Activated CD4-positive, alpha-beta T cell treated with anti-CD3 and anti-CD28 coated beads, Interleukin-2, amount 50 U/mL, for 1 hour (primary cell): ENCODE data around the gene ASTN2.

Experiments
- DNase-seq: peaks from one replicate; pipeline ENCODE4 v3.0.0-alpha.2; 2020

Gene ASTN2

DNA sequence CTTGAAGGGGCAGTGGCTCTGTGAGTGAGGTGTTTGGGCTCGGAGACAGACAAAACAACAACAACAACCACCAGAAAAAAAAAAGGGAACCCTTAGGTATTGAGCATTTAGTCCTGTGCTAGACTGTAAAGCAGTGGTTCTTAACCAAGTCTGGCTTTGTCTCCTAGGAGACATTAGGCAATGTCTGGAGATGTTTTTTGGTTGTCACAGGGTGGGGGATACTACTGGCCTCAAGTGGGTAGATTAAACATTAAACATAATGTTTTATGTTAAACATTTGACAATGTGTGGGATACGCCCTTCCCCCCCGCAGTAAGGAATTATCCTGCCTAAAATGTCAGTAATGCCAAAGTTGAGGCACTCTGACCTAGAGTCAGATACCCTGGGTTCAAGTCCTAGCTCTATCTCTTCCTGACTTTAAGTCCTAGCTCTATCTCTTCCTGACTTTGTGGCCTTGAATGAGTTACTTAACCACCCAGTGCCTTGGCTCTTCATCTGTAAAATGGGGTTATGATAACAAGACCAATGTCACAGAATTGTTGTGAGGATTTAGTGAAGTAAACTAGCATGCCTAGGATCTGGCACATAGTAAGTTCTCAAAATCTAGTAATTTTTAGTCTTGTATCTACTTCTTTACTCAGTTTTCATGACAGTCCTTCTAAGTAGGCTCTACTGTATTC, 725.9 kb downstream of the ASTN2 start:
- no peak for DNase-seq

DNA sequence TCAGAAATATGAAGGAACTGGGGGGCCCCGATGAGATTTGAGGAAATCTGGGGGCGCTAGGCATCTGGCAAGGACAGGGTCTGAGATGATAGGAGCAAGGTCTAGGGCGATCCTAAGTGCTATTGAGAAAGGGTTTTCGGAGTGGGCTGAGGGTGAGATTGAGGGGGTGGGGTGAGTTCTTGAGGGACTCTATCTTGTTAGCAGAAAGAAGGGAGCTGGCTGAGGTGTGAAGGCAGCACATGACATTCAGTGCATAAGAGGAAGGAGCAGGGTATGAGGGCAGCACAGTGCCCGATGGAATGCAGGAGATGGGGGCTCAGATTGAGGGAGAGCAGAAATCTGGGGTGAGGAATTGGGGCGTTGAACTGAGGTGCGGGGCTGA, 727.1 kb downstream of the ASTN2 start:
- no peak for DNase-seq

DNA sequence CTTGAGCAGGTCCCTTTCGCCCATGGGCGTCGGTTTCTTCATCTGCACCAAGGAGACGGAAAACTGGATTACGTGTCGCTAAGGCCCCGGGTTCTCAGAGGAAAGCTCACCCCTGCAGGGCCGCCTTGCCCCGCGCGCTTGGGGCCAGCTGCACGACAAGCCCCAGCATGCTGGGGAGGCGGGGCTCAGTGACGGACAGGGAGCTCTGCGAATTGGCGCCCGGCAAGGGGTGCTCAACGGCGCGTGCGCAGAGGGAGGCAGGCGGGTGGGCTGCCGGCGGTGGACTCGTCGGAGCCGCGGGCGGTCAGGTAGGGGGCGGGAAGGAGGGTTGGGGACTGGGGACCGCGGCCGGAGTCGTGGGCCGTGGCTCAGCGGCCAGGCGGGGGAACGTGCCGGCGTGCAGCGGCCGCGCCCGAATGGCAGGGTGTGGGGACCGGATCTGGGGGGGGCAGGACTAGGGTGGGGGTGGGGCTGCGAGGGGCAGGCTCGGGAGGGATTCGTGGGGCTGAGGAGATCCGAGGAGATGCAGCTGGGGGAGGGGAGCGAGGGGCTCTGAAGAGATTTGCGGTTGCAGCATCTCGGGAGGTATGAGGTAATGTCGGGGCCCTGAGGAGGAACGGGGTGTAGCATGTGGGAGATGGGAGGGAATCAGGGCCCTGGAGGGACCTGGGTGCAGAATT, 727.6 kb downstream of the ASTN2 start, which contains the start of gene TRIM32:
Gene TRIM32, plus strand, starts transcription at position 232 of the 680 bp plus-strand sequence. CDS start 10,438 bp downstream, outside the sequence.
- DNase-seq: peak; percentile 91

DNA sequence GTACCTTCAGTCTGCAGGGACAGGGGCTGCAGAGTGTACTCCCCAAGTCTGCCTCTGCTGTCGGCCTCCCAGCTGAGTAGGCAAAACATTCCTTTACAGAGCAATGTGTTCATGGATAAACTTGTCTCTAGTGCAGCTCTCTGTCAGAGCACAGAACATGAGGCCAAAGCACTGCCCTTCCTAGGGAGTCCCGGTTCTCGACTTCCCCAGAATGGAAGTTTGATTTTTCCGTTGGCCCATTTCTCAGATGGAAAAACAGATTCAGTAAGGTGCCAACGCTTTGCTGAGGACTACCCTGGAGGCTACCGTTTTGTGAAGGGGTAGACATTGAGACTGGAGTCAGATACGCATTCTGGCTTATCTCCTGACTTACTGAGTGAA, 728.2 kb downstream of the ASTN2 start:
- no peak for DNase-seq

DNA sequence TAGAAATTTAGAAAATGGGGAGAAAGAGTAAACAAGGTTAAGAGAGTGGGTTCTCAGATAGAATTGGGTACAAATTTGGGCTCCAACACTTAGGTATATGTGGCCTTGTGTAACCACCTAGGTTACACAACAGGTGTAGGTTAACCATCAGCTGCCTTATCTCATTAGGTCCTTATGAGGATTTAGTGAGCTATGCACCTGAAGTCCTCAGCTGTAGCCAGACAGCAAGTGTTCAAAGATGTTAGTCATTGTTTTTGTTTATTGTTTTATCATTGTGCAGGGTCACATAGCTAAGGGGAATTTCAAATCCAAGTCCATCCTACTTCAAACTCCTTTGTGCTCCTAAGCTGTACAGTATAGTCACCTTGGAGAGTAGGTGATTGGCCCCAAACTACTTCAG, 728.7 kb downstream of the ASTN2 start:
- no peak for DNase-seq

DNA sequence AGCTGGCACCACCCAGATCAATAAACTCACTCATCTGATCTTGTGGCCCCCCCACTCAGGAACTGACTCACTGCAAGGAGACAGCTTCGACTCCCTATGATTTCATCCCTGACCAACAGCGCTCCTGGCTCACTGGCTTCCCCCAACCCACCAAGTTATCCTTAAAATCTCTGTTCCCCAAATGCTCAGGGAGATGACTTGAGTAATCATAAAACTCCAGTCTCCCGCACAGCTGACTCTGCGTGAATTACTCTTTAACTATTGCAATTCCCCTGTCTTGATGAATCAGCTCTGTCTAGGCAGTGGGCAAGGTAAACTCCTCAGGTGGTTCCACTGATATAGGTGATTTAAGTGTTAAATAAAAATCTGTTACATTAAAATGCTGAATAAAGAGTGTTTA, 729.7 kb downstream of the ASTN2 start:
- no peak for DNase-seq

DNA sequence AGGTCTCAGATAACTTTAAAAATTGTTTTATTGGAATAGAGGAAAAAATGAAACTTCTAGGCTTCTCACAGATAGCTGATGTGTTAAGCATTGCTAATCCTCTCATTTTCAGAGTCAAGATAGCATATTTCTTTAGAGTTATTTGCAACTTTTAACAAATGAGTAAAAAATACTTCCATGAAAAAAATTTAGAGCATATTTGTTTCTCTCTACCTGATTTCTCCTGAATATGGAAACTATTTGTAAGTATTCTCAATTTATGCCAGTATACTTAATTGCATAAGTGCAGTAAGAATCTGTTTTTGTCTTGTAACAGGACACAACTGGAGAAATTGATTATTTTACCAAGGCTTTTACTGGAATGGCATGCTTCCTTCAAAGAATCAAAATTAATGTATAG, 731.3 kb downstream of the ASTN2 start:
- DNase-seq: no peak

DNA sequence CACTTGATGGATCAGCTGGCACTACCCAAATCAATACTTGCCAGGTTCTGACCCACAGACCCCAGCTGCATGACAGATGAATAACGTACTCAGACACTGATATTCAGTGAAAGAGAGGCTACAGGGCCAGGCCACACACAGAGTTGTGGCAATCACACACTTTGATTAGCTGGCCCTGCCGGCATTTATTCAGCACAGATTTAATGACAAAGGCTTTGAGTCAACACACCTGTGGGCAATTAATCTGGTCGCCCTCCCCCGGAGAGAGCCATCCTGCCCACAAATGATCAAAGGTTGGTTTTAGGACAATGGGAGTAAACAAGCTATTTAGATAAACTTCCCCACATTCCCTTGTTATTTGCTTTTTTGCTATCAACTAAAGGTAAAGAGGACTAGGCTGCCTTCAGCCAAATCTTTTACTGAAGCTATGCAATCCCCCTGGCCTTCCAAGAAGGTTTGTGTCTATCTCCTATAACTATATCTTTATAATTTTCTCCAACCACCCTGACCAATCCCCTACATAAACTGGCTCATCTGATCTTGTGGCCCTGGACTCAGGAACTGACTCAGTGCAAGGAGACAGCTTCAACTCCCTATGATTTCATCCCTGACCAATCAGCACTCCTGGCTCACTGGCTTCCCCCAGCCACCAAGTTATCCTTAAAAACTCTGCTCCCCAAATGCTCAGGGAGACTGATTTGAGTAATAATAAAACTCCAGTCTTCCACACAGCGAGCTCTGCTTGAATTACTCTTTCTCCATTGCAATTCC, 740.5 kb downstream of the ASTN2 start:
- no peak for DNase-seq

DNA sequence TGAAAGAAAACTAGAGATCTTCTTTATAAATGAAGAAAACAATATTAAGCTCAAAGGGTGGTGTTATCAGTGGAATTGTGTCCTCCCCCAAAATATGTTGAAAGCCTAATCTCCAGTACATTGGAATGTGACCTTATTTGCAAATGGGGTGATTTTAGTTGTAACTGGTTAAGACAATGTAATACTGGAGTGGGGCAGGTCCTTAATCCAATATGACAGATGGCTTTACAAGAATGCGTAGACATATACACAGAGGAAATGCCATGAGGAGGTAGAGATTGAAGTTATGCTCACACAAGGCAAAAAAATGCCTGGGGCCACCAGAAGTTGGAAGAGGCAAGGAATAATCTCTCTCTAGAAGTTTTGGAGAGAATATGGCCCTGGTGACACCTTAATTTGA, 741.5 kb downstream of the ASTN2 start:
- DNase-seq: no peak

DNA sequence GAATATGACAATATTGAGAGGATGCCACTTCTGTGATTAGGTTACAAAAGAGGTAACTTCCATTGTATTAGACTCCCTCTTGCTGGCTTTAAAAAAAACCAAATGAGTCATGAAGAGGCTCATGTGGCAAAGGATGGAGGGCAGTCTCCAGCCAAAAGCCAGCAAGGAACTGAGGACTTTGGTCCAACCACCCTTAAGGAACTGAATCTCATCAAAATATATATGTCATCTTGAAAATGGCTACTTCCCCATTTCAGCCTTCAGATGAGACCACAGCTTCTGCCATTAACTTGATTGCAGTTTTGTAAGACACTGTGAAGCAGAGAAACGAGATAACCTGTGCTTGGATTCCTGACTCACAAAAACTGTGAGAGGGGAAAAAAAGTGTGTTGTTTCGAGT, 743.3 kb downstream of the ASTN2 start:
- no peak for DNase-seq

DNA sequence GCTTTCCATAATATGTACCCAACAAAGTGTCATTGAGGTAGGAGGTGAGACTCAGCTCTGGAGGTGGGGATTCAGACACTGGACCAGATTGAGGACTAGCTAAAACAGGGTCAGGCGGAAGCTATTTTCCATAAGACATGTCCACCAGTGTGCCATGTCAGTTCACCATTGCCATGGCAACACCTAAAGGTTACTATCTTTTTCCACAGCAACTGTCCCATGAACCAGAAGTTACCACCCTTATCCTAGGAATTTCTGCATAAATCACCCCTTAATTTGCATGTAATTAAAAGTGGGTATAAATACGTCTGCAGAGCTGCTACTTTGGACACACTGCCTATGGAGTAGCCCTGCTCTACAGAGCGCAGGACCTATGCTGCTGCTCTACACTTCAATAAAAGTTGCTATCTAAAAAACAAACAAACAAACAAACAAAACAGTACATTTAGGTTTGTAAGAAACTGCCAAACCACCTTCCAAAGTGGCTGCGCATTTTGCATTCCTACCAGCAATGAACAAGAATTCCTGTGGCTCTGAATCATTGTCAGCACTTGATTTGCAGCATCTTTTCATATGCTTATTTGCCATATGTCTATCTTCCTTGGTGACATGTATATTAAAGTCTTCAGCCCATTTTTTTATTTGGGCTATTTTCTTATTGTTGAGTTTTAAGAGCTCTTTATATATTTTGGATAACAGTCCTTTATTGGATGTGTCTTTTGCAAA, 745.7 kb downstream of the ASTN2 start:
- DNase-seq: no peak

DNA sequence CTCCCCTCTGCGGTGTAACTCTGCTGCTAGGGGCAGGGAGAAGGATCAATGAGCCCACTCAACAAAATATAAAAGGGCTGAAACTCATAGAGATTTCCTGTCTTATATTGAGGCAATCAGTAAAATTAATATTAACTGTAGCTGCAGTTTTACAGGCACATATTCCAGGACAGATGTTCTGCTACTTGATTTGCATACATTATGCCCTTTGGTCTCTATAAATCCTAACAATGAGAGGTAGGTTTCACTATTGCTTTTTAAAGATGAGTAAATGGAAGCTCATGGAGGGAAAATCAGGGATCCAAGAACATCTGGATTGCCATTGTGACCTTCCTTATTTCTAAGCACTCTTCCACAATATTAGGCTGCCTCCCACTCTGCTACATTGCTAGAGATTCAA, 751.3 kb downstream of the ASTN2 start:
- no peak for DNase-seq

DNA sequence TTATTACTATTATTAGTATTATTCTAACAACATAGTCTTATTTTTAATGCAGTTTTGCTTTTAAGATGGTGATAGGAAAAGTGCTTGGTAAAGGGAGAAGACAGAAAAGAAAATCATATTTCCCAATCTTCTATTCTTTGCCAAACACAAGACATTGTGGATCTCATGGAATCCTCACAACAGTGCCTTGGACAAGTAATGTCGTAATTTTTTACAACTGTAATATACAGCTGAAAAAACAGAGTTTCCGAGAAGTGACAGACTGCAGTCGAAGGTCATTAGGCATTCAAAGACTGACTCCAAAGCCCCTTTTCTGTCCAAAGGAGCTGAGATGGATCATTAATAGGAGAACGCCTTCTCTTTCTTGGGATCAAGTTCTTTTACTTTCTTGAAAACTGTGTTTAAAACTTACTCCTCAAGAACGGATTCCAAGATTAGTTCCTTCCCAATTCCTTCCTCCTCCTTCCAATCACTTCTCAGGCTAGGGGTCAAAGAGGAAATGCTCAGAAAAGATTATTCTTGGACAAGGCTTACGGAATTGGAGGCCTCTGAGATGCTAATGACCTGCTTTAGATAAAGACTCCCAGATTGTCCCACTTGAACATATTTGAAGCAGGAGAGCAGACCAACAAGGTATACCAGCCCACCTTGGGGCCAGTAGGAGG, 752.1 kb downstream of the ASTN2 start:
- DNase-seq: no peak

DNA sequence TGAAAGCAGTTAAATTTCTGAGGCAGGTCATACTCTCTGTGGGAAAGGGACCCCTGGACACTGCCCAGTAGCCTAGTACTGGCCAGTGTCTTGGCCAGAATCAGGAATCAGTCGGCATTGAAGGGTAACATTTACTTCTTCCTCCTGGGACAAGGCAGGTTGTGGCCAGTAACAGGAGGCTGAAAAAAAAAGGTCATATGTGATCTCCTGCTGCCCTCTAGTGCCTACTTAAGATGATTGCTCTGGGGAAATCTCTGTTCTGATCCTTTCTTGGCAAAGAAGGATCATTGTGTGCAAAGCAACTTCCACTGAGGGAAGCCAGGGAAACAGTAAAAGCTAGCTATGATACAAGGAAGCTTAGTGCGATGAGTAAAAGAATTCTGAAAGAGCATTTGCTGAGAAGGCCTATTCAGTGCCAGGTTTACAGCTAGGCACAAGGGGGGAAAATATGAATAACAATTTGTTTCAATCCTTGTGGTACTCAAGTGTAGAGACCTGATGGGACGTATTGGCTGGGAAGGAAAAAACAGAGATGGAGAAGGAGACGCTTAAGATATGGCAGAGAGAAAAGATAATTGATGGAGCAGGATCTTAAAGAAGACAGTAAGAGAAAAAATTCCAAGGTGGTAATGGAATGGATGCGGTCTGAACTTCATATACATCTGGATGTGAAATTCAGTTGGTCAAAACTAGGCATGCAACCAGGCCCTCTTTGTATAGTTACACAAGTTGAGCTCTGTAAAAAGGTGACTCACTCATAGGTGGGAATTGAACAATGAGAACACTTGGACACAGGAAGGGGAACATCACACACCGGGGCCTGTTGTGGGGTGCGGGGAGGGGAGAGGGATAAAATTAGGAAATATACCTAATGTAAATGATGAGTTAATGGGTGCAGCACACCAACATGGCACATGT, 753.6 kb downstream of the ASTN2 start:
- DNase-seq: no peak

DNA sequence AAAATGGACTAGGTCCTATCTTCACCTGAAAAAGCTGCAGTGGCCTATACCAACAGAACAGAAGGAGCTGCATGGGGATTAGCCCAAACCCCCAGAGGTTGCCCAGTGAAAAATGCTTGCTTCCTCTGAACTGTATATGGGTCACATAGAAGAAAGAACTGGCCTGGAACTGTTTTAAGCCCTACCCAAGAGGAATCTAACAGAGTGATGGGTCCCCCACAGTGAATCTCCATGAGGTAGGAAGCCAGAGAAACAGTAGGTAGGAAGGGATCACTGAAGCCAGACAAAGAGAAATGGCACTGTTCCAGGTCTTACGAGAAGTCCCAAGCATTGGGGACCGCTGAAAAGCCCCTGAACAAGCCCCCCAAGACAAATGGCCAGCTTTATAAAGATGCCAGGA, 756.6 kb downstream of the ASTN2 start:
- no peak for DNase-seq

DNA sequence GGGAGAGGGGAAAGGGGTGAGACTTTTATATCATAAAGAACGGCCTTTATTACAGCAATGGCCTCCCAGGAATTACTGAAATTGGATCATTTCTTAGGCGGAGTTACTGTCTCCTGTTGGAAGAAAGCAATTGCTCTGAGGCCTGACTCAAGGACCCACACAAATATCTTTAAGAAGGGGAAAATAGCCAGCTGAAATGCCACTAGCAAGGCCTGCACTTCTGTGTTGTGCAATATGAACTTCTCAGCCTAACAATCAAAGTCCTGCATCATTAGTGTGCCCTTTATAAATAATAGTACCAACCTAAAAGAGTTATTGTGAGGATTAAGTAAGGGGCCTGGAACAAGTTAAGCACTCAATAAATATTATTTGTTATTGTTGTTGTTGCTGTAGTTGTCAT, 757.9 kb downstream of the ASTN2 start:
- no peak for DNase-seq

DNA sequence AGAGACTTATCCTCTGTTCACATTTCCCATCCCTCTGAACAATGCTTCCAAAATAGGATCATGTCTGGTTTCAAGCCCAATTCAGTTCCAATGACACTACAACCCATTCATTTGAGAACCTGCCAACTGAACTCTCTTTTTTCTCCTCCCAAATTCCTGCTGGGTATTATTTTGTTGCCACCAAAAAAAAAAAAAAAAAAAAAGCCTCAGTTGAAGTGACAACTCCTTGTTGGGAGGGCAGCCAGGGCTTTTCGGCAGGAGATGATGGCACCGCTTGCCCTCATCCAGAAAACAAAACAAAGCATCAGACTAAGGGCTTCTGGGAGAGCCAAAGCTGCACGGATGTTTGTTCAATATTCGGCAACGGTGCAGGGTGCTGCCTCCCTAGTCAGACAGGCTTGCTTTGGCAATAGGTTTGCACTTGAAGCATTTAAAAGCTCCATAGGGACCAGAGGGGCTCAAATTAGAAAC, 758.3 kb downstream of the ASTN2 start:
- no peak for DNase-seq

DNA sequence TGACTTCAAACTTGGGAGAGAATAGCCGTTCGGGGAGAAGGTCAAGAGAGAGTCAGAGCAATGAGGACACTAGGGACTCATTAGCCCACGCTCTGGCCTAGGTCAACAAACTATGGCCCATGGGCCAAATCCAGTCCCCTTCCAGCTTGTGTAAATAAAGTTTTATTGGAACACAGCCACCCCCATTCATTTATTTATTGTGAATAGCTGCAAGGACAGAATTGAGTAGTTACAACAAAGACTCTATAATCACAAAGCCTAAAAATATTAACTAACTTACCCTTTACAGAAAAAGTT, 760.9 kb downstream of the ASTN2 start:
- no peak for DNase-seq

DNA sequence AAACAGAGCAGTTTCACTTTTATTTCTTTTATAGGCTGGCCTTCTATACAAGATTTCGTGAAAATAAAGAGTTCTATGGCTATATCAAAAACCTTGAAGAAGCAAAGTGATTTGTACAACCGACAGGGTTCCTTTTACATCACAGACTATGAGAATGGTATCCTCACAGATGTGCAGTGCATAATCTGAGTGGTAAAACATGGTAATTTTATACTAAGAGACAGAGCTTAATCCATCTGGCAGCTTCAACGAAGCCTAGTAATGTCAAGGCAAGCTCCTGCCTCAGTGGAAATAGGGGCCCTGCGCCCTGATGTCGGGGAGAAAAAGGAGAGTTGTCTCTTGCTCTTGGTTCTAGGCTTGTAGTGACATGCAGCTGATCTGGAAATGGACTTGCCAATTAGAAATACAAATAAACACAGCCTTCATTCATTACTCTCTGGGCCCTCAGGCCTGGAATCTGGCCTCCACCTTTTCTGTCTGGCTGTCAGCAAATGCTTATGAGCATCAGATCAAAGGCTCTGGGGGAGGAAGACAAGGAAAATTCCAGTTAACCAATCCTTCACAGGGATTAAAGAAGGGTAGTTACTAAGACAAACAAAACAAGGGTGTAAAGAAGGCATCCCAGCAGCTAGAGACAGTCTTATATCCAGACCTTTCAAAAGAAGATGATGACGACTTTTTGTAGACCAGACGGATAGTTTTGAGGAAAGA, 761.4 kb downstream of the ASTN2 start:
- no peak for DNase-seq

DNA sequence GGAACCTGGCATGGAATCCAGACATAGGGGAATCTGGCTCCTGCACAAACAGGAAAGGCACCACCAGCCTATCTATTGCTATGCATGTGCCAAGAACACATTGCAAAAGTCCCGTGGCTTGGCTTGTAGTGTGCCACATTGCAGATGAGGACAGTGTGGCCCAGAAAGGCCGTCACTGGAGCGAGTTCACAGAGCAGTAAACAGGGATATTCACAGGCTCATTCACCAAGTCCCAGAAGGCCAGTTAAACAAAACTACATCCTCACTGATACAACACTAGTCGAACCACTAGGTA, 767.4 kb downstream of the ASTN2 start:
- DNase-seq: no peak
